OCI-LY7 (cell line): ENCODE results near the gene GPHN. TPM values are rescaled to one million over a fixed set of nuclear protein-coding genes. Genes with fewer than 3 reads are reported as not detected.

ENCODE experiments used
- BruUV-seq: library from RNA; stranded (reverse); fragments of 400-500 nt; replicated peaks from 2 replicates; lab custom pipeline; 2021; lab: Mats Ljungman, UMichigan
- CTCF ChIA-PET: fragments of 300-600 bp; sonication (Branson Sonifier 250); formaldehyde crosslinking; loops from one replicate; lab custom pipeline; 2022; ENCODE audit warnings: antibody characterized with exemption; ENCODE audit not compliant: unreplicated experiment; lab: Charles Lee
- POLR2A ChIA-PET: fragments of 300-600 bp; sonication (Branson Sonifier 250); formaldehyde crosslinking; loops from one replicate; lab custom pipeline; 2022; ENCODE audit warnings: antibody characterized with exemption; lab: Charles Lee
- DNase-seq: peaks from one replicate; pipeline ENCODE4 v3.0.0-alpha.2; 2015; ENCODE audit warnings: low spot score
- H2AFZ ChIP-seq: fragments of 200-600 bp; sonication (generic), shearing (Covaris generic); 2 replicates; pipeline ENCODE4 v1.6.1; 2014; ENCODE audit warnings: mild to moderate bottlenecking, antibody characterized with exemption, low read length, moderate library complexity
- H3K27ac ChIP-seq: fragments of 200-600 bp; sonication (generic); 2 replicates; pipeline ENCODE4 v1.5.1; 2014; ENCODE audit warnings: mixed run types, low read depth, mild to moderate bottlenecking, moderate library complexity, low read length, inconsistent platforms; ENCODE audit not compliant: poor library complexity, severe bottlenecking
- H3K36me3 ChIP-seq: fragments of 200-600 bp; sonication (generic); 2 replicates; pipeline ENCODE4 v1.6.1; 2014; ENCODE audit warnings: mild to moderate bottlenecking, antibody characterized with exemption, low read length, moderate library complexity, mixed read lengths; ENCODE audit not compliant: insufficient read depth
- H3K4me1 ChIP-seq: fragments of 200-600 bp; sonication (generic); 2 replicates; pipeline ENCODE4 v1.5.1; 2014; ENCODE audit warnings: mild to moderate bottlenecking, low read length; ENCODE audit not compliant: insufficient read depth, poor library complexity, severe bottlenecking
- H3K4me2 ChIP-seq: fragments of 200-600 bp; sonication (generic); 2 replicates; pipeline ENCODE4 v1.6.1; 2014; ENCODE audit warnings: mild to moderate bottlenecking, low read length
- H3K4me3 ChIP-seq: fragments of 200-600 bp; sonication (generic); 2 replicates; pipeline ENCODE4 v1.5.1; 2014; ENCODE audit warnings: mild to moderate bottlenecking, low read depth, low read length; ENCODE audit not compliant: poor library complexity, severe bottlenecking
- H3K79me2 ChIP-seq: fragments of 200-600 bp; sonication (generic); 2 replicates; pipeline ENCODE4 v1.6.1; 2016; ENCODE audit warnings: low read depth, mild to moderate bottlenecking, low read length, moderate library complexity, mixed read lengths; ENCODE audit not compliant: insufficient read depth
- H3K9me2 ChIP-seq: fragments of 200-600 bp; sonication (generic); 2 replicates; pipeline ENCODE4 v1.6.1; 2016; ENCODE audit warnings: mild to moderate bottlenecking, low read length, mixed read lengths; ENCODE audit not compliant: insufficient read depth
- H3K9me3 ChIP-seq: fragments of 200-600 bp; sonication (generic); 2 replicates; pipeline ENCODE4 v1.6.1; 2014; ENCODE audit warnings: mild to moderate bottlenecking, mixed run types, low read length, mixed read lengths
- H4K20me1 ChIP-seq: fragments of 200-600 bp; sonication (generic); 2 replicates; pipeline ENCODE4 v1.6.1; 2014; ENCODE audit warnings: mild to moderate bottlenecking, antibody characterized with exemption, low read length, moderate library complexity, mixed read lengths; ENCODE audit not compliant: insufficient read depth
- EZH2phosphoT487 ChIP-seq: fragments of 200-600 bp; sonication (generic); IDR thresholded peaks from 2 replicates; pipeline ENCODE4 v1.6.1; 2018; ENCODE audit warnings: low read depth, borderline replicate concordance, mild to moderate bottlenecking, mixed run types, antibody characterized with exemption, low read length, moderate library complexity, mixed read lengths
- intact Hi-C: fragments of 100-400 bp; cut with micrococcal nuclease; formaldehyde crosslinking; loops from one replicate; pipeline ENCODE4 v1.10.0; 2022; ENCODE audit not compliant: unreplicated experiment
- total RNA-seq, 2 experiments: library from RNA; depleted of rRNA in 1 of 2; stranded (reverse); fragments of >200 nt in 1 of 2; shearing (Covaris generic) in 1 of 2; gene quantifications; 2 replicates each; pipeline ENCODE4 v1.2.3, GENCODE V29; 2014 to 2022
- TF ChIP-seq, protein P1 (sequence below): fragments of 200-600 bp; sonication (generic); conservative IDR thresholded peaks from 2 replicates; pipeline ENCODE4 v1.5.1; 2014; ENCODE audit warnings: mild to moderate bottlenecking, antibody characterized with exemption, low read length, moderate library complexity, mixed read lengths

Gene GPHN
- total RNA-seq, 2 experiments from 2014 or later = not detected

DNA sequence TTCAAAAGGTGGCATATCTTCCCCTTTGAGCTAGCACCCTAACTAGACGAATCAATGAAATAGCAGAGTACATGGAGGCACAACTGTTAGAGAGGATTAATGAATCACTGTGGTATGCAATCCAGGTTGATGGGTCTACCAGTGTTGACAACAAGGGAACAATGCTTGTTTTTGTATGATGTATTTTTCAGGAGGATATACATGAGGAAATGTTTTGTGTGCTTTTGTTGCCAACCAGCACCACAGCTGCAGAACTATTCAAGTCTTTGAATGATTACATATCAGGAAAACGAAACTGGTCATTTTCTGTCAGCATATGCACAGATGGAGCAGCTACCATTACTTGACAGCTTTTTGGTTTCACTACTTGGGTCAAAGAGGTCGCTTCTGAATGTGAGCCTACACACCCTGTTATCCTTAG lies 142.6 kb downstream of the GPHN start:
- no TSS peak for BruUV-seq
- ChIA-PET POLR2A (interaction anchor here (0.7 kb wide), 1 partner anchor 12 kb away, joined by 3 read pairs; no protein-coding TSS in a partner anchor), CTCF (interaction anchor here (0.6 kb wide), 1 partner anchor 362 kb away, joined by 5 read pairs; no protein-coding TSS in a partner anchor)
- intact Hi-C loops = no loop called here
- Histone ChIP-seq H3K27ac (no peak overlapping the region), H3K4me3 (no peak overlapping the region), H2AFZ (no peak overlapping the region), H3K36me3 (no peaks in the 10 kb centered on the region), H3K79me2 (no peaks in the 10 kb centered on the region), H3K4me1 (no peaks in the 10 kb centered on the region), H3K9me2 (no peaks in the 10 kb centered on the region), H3K4me2 (no peak overlapping the region), H3K9me3 (no peaks in the 10 kb centered on the region), H4K20me1 (no peaks in the 10 kb centered on the region)
- TF ChIP-seq, protein P1, sequence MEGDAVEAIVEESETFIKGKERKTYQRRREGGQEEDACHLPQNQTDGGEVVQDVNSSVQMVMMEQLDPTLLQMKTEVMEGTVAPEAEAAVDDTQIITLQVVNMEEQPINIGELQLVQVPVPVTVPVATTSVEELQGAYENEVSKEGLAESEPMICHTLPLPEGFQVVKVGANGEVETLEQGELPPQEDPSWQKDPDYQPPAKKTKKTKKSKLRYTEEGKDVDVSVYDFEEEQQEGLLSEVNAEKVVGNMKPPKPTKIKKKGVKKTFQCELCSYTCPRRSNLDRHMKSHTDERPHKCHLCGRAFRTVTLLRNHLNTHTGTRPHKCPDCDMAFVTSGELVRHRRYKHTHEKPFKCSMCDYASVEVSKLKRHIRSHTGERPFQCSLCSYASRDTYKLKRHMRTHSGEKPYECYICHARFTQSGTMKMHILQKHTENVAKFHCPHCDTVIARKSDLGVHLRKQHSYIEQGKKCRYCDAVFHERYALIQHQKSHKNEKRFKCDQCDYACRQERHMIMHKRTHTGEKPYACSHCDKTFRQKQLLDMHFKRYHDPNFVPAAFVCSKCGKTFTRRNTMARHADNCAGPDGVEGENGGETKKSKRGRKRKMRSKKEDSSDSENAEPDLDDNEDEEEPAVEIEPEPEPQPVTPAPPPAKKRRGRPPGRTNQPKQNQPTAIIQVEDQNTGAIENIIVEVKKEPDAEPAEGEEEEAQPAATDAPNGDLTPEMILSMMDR = no peak
- no peak for TF ChIP-seq EZH2phosphoT487
- no peak for DNase-seq

DNA sequence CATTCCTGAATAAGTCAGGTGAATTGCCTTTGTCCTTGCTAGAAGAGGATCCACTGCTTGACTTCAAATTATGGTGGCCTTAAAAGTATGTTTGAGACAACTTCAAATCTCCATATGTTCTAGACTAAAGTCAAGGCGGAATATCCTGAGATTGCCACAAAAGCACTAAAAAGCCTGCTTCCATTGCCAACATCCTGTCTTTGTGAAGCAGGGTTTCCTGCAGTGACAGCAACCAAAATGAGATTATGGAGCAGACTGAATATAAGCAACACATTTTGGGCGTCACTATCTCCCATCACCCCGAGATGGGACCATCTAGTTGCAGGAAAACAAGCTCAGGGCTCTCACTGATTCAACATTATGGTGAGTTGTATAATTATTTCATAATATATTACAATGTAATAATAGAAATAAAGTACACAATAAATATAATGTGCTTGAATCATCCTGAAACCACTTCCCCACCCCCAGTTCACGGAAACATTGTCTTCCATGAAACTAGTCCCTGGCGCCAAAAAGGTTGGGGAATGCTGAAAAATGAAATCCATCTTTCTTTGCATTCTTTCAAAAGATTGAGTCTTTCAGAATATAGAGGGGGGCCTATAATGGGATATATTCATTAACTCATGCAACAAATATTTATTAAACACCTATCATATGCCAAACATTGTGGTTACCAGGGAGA lies 143.7 kb downstream of the GPHN start:
- H3K4me3 ChIP-seq = no peak overlapping the region
- no peak overlapping the region for H3K4me2 ChIP-seq
- H3K79me2 ChIP-seq = no peaks in the 10 kb centered on the region
- H3K9me3 ChIP-seq = no peaks in the 10 kb centered on the region
- intact Hi-C loops = no loop called here
- H3K9me2 ChIP-seq = no peaks in the 10 kb centered on the region
- H2AFZ ChIP-seq = no peak overlapping the region
- H3K36me3 ChIP-seq = no peaks in the 10 kb centered on the region
- no peak for DNase-seq
- ChIA-PET POLR2A (no interaction called here), CTCF (no interaction called here)
- no peak overlapping the region for H3K27ac ChIP-seq
- TF ChIP-seq, protein P1 = no peak
- no peak for TF ChIP-seq EZH2phosphoT487
- H4K20me1 ChIP-seq = no peaks in the 10 kb centered on the region
- no peaks in the 10 kb centered on the region for H3K4me1 ChIP-seq
- BruUV-seq = no TSS peak

DNA sequence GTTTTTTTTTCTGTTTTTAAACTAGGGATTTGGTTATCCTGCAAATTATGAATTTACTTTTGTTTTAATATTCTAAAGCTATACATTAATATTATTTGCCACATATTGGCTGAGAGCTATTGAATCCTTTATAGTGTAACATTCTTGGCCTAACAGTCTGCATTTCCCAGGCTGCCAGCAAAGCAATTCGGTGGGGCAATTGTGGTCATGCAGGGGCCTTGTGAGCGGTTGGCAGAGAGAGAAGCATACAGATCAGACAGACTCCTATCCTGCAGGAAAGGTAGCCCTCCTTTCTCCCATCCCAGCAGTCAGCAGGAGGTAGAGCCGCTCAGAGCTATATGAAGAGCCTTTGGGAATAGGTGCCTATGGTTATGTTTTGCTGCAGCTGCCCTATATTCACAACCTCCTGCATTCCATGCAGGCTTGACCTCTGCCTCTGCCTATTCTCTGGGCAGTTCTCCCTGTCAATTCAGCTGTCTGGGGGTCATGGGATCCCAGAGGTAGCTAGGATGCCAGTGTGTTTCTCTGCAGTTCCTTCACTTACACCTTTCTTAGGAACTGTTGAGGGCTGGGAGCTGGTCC lies 144.7 kb downstream of the GPHN start:
- intact Hi-C loops = no loop called here
- POLR2A ChIA-PET = interaction anchor here (0.7 kb wide), 1 partner anchor 1957 kb away, joined by 4 read pairs; no protein-coding TSS in a partner anchor
- no peaks in the 10 kb centered on the region for H3K36me3 ChIP-seq
- BruUV-seq = no TSS peak
- H4K20me1 ChIP-seq = no peaks in the 10 kb centered on the region
- H3K9me2 ChIP-seq = no peaks in the 10 kb centered on the region
- no peak overlapping the region for H3K4me2 ChIP-seq
- DNase-seq = no peak
- H3K4me1 ChIP-seq = no peaks in the 10 kb centered on the region
- H3K4me3 ChIP-seq = no peak overlapping the region
- TF ChIP-seq, protein P1 = no peak
- no peak for TF ChIP-seq EZH2phosphoT487
- H3K9me3 ChIP-seq = no peaks in the 10 kb centered on the region
- H2AFZ ChIP-seq = no peak overlapping the region
- H3K79me2 ChIP-seq = no peaks in the 10 kb centered on the region
- no peak overlapping the region for H3K27ac ChIP-seq
- CTCF ChIA-PET = no interaction called here
